ENCODE measurements around the gene SKOR2.

The SKOR2 gene

GRCh38 chr18:47251289-47252120 lies at the start of gene SKOR2:
SKOR2 (minus strand) TSS chr18:47251660; CDS start chr18:47249183, 2,477 bp downstream.
- DNase-seq: no peak

GRCh38 chr18:47296462-47296861 lies 45.0 kb upstream of the SKOR2 start:
- no peak for DNase-seq

DNA sequence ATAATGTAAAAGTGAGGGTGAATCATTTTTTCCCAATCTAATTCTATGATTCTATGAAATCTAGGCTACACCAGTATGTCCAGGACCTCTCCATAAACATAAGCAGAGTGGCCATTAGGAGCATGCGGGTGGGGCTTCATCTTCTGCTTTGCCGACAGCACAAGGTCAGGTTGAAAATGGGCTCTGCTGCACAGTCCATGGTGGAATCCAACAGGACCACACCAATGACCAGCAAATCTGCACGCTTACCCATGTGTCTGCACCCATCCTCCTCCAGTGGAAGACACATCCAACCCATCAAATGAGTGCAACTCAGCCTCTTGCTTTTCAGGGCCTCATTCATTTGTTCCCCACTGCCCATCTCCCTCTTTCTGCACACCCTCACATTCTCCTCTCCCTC lies 43.3 kb upstream of the SKOR2 start:
- DNase-seq: no peak

DNA sequence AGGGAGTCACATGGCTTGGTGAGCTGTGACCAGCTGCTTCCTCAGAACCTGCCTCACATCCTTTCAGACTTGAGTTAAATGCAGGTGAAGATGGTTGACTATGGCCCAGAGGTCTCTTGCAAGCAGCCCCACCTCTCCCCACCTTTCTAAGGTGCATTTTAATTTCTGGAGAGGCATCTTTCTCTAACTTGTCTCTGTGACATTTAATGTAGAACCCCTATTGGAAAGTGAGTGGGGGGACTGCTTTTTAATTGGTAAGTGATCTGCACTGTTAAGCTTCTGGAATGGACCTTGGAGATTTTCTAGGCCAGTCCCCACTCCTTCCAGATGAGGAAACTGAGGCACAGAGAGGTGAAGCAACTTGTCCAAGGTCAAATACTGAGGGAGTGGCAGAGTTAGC lies 37.3 kb upstream of the SKOR2 start:
- DNase-seq: no peak

- no peak for DNase-seq
These were observed 36.6 kb upstream of the SKOR2 start for GRCh38 chr18:47287911-47288585.

DNA sequence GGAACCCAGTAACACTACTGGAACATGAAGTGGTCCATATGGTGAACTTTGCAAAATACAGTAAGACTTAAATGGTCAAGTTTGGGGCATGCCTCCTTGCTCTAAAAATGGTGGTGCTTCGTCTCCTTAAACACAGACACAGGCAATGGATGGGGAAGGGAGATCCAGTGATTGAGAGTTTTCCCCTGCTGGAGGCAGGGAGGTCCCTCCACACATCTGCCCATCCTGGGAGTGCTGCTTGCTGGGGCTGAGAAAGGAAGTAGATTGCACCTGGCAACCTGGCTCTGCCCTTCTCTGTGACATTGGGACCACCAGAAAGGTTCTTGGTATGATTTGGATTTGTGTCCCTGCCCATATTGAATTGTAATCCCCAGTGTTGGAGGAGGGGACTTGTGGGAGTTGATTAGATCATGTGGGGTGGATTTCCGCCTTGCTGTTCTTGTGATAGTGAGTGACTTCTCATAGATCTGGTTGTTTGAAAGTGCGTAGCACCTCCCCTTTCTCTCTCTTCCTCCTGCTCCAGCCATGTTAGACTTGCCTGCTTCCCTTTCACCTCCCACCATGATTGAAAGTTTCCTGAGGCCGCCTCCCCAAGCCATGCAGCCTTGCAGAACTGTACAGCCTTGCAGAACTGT lies 35.4 kb upstream of the SKOR2 start:
- no peak for DNase-seq

- no peak for DNase-seq
These were observed 34.0 kb upstream of the SKOR2 start for GRCh38 chr18:47285456-47285855.

DNA sequence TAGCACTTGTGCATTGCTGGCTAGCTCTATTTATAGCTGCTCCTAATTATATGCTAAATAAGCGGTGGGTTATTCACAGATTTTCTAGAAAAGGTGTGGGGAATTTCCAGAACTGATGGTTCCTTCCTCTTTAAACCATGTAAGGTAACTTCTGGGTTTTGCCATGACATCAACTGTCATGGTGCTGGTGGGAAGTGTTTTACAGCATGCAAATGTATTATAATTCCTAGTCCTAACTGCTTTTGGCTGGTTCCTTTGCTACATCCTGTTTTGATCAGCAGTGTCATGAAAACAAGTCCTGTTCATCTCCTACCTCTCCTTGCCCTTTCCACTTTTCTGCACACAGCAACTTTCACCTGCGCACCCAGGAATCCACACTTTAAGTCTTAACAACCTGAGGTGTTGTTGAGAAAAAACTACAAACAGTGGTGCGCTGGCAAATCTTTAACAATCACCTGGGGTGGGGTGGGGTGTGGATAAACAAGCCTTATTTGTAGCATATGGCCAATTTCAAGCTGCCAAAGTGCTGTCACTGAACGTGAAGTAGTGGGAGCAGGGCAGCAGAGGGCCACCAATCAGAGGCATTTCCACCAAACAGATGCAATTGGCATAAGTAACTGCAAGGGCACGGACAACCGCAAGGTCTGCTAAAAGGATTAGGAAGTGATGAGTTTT lies 33.4 kb upstream of the SKOR2 start:
- no peak for DNase-seq

- DNase-seq: peak; percentile 49
These were observed 32.0 kb upstream of the SKOR2 start for GRCh38 chr18:47283476-47283875.

DNA sequence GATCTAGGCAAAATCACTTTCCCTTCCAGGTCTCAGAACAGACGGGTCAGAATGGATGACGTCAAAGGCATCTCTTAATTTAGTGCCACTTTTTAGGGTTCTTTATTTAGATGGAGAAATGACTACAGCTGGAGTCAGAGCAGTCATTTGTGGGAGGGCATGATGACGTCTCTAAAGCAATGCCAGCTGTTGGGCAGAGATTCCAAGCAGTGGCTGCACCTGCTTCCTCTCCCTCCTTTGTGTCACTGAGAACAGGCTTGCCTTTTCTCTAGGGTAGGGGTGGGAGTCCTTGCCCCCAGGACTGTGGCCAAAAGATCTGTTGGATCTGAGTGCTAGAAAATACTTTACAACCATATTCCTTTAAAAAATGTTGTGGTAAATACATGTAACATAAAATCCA lies 28.7 kb upstream of the SKOR2 start:
- no peak for DNase-seq

DNA sequence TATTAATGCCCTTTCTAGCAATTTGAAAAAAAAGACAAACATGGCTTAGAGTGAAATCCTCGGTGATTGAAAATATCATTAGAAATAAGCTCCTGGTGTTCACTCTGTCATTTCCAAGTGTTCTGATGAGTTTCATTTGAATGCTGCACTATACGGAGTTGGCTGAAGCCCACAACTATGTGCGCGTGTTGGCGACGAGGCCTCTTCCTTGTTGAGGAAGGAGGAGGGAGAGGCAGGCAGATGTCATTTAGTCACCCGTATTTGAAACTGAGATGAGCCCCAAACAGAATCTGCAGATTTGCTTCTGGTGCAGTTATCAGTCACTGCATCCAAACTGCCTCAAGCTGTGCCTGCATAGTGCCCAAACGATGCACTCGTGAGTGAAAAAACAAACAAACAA lies 23.5 kb upstream of the SKOR2 start:
- DNase-seq: no peak

GRCh38 chr18:47265197-47265596 lies 13.7 kb upstream of the SKOR2 start:
- no peak for DNase-seq

DNA sequence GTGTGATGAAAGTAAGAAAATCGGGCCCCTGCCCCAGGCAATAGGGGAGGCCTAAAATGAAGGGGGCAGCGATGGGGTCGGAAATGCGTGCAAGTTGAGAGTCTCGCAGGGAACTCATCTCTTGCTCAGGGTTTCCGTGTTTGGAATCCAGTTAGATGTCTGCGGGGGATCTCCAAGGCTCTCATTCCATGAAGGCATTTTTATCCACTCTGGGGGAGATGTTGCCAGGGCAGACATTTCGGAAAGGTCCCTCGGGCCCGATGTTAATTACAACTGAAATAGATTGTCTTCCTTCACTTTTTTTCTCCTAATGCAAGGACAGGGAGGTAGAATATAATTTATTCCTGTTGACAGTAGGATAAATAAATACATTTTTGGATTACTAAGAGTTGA lies 12.8 kb upstream of the SKOR2 start:
- DNase-seq: no peak

GRCh38 chr18:47263430-47264307 lies 12.2 kb upstream of the SKOR2 start:
- no peak for DNase-seq

- DNase-seq: no peak
These were observed 11.6 kb upstream of the SKOR2 start for GRCh38 chr18:47263150-47263429.

DNA sequence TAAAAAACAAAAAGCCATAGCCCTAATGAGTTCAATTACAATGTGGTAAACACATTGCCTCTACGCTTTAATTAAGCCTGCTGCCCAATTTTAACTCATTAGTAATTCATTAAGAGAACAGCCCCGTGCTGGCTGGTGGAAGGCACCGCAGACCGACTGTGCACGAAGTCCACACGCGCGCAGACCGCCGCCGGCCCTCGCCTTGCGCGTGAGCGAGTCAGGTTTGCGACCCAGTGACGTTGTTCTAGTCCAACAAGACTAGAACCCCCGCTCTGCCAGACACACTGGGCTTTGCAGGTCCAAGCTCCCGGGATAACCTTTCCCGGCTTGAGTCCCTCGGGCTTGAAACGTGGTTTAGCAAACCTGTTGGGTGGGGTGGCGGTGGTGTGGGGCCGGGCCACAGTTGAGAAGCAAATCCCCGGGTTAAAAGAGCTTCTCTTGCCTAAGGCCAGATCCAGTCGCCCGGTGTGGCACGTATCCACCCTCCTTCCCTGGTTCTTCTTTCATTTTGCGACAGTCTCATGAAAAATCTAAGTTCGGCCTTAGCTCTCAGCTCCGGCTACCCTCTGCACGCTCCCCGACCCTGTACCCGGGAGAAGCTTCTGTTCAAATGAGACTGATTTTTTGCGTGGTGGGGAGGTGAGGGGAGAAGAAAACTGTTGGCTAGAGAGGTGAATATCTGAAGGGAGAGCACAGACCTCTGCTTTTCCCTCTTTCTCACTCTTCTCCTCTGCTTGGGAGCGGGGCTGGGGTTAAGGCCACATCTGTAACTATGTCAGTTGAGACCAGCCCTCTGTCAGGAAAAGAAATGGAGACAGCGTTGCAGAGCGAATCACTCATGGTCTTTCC lies 11.1 kb upstream of the SKOR2 start:
- DNase-seq: no peak

- DNase-seq: no peak
These were observed 10.4 kb upstream of the SKOR2 start for GRCh38 chr18:47261902-47262300.

- DNase-seq: no peak
These were observed 9.7 kb upstream of the SKOR2 start for GRCh38 chr18:47260924-47261701.

DNA sequence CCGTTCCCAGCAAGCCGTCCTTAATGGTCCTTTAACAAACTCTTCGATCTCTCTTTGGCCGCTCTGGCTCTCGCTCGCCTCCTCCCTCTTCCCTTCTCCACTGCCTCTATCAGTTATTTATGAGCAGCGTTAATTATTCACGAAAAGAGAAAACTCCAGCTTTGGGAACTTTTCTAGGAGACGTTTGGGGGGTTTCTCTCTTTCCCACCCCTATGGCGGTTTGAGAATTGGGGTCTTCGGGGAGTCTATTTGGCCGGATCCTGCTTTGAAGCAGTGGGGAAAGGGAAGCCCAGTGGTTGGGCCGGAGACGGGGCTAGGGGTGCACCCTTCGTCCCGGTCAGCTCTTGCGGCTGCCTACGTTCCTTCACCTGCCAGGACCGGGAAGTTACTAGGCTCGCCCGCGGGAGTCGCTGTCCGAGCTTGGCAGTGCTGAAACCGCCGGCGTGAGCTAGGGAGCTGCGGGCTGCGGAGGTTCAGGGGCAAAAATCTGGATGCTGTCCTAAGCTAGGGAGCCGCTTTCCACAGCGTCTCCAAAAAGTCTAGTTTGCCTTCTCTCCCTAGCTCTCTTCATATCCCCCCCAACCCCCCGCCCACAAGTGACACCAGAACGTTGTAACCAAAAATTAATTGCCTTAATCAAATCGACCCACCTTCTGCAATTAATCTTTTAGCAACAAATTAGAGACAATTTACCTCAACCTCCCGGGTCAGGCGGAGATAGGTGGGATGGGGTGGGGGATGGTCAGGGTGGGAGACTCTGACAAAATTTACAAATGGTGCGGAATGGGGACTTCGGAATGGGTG lies 8.9 kb upstream of the SKOR2 start:
- peak; percentile 75 for DNase-seq
